Measurements from ENCODE around the gene RBM15. TPM values are rescaled to one million over a fixed set of nuclear protein-coding genes. Genes with fewer than 3 reads are reported as not detected.

Gene RBM15
- total RNA-seq: 10 to 100 TPM; 32.3 to 41.6 TPM

DNA sequence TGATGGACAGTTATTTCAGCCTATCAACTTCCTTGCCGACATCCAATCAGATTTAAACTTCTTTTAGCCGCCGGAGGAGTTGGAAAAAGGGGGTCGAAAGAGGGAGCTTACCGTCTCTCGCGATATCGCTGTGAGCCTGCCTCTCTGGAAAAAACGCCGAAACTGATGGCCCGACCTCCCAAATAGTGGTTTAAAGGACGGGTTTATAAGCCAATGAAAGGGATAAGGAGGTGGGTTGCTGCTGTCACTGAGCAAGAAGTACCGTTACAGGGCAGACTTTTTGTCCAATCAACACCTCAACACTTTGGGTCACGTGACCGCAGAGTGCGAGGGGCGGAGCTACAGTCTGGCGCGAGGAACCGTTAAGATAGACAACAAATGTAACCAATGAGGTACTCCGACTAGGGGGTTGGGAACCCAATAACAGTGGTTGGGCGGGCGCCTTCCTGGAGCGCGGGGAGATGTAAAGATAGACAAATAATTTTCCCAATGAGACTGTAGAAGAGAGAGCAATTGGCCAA is at the start of gene RBM15:
Gene RBM15, plus strand, starts transcription at position 492 of the 521 bp plus-strand sequence. Its CDS starts 29 bp downstream, at position 521.

GRCh38 chr1:110390692-110391245 is 51.6 kb downstream of the RBM15 start, which contains the start of gene SLC16A4:
SLC16A4 (minus strand) TSS chr1:110391026; CDS start chr1:110389323, 1,703 bp downstream.

Other genes starting within 250 kb of the RBM15 start
- gene UBL4B, start 226.9 kb upstream of the RBM15 start, total RNA-seq: not detected
- gene SLC6A17, start 188.9 kb upstream of the RBM15 start, total RNA-seq: 1 to 10 TPM in 1 of 2 donors, under 1 TPM in 1; 0.69 to 1.3 TPM
- 1 to 10 TPM in 1 of 2 donors, under 1 TPM in 1; 1.00 to 1.0 TPM for gene KCNC4, start 129.1 kb upstream of the RBM15 start, total RNA-seq
- 10 to 100 TPM; 26.0 to 34.1 TPM for gene SLC16A4, start 51.6 kb downstream of the RBM15 start, total RNA-seq
- gene LAMTOR5, start 68.3 kb downstream of the RBM15 start, total RNA-seq: 10 to 100 TPM; 69.2 to 89.6 TPM
- not detected for gene PROK1, start 111.8 kb downstream of the RBM15 start, total RNA-seq
- gene KCNA10, start 179.8 kb downstream of the RBM15 start, total RNA-seq: not detected

Measured in melanocyte of skin (primary cell).